Pancreas (tissue), 10 donors: Measurements from ENCODE around the gene GATD1. TPM values are rescaled to one million over a fixed set of nuclear protein-coding genes. Genes with fewer than 3 reads are reported as not detected.

Experiments used
- ATAC-seq, 4 donors: fragments of 200-7000 bp; cut with Tn5 transposase; one replicate each; pipeline versions ENCODE4 v1.8.0 to v1.9.1; 2020; ENCODE audit warnings: mild to moderate bottlenecking in 4 of 4, moderate library complexity in 4 of 4
- DNase-seq, 6 donors: peaks; one replicate each; pipeline ENCODE4 v3.0.0-alpha.2; 2020
- FAIRE-seq: peaks from 2 replicates; lab custom pipeline; 2012; peaks lifted over from hg19 to GRCh38; lab: Jason Lieb, UNC
- H3K27ac ChIP-seq, 4 donors: fragments of 200-600 bp; sonication (generic); 1 replicate in 3 of 4; 2 replicates in 1 of 4; pipeline versions ENCODE4 v1.5.0 to v1.8.0; 2020
- H3K27me3 ChIP-seq, 4 donors: fragments of 200-600 bp; one replicate each; pipeline ENCODE4 v1.8.0; 2021
- H3K36me3 ChIP-seq, 3 donors: fragments of 200-600 bp; sonication (generic) in 1 of 3; one replicate each; pipeline versions ENCODE4 v1.5.0 to v1.8.0; 2020 to 2021
- H3K4me1 ChIP-seq, 3 donors: fragments of 200-600 bp; one replicate each; pipeline ENCODE4 v1.8.0; 2021
- H3K4me3 ChIP-seq, 4 donors: fragments of 200-600 bp; sonication (generic) in 2 of 4; one replicate each; pipeline versions ENCODE4 v1.5.0 to v1.8.0; 2020 to 2021
- H3K9me3 ChIP-seq, 4 donors: fragments of 200-600 bp; one replicate each; pipeline ENCODE4 v1.8.0; 2021
- WGBS, 2 donors: extraction: QIAGEN DNeasy Blood & Tissue Kit; methylation state at CpG; one replicate each; pipeline ENCODE4 v1.1.7; 2013; 5-methylcytosine and 5-hydroxymethylcytosine counted together
- intact Hi-C, 3 donors: fragments of 100-400 bp; cut with DNase I; formaldehyde crosslinking; loops; one replicate each; pipeline versions ENCODE4 v1.11.1 to v1.14.2; 2022
- polyA plus RNA-seq, 2 donors: library from polyadenylated mRNA; stranded (reverse); fragments of 200-250 nt; gene quantifications; one replicate each; pipeline ENCODE4 v1.2.3, GENCODE V29; 2013
- total RNA-seq, 6 donors: library from RNA; stranded (reverse); fragmentation: NEBNext Ultra II Directional in 4 of 6; extraction: Animal tissue kit (Norgen Biotek cat#: 25700) in 4 of 6; gene quantifications; one replicate each; pipeline versions ENCODE4 v1.2.1 to v1.2.4, GENCODE V29; 2021 to 2023
- TF ChIP-seq, protein P1 (sequence below), 4 donors: fragments of 200-600 bp; sonication (generic) in 3 of 4; IDR thresholded peaks; one replicate each; pipeline versions ENCODE4 v1.5.0 to v1.8.0; 2021; ENCODE audit warnings: antibody characterized with exemption in 4 of 4
- donor health status: healthy with polysubstance abuse.
- donor health status: DM: no; HTN: no; CAD: no; lungs with moderate emphysema.
- donor health status: DM: no; HTN: no; CAD: no.
- donor health status: control.
- donor health status: control.
- donor health status: Bipolar disorder and iron deficiency.
- donor health status: DM: yes; HTN: yes; CAD: no.
- donor health status: DM: no; HTN: no; CAD: no.
- donor health status: DM: no; HTN: no; CAD: no.
- donor health status: DM: yes; HTN: yes; CAD: no.

The GATD1 gene, protein sequence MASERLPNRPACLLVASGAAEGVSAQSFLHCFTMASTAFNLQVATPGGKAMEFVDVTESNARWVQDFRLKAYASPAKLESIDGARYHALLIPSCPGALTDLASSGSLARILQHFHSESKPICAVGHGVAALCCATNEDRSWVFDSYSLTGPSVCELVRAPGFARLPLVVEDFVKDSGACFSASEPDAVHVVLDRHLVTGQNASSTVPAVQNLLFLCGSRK
- total RNA-seq (10 to 100 TPM; 13.6 to 28.9 (median 18.1) TPM), polyA plus RNA-seq (10 to 100 TPM; 27.9 to 43.2 TPM)

- TF ChIP-seq, protein P1, sequence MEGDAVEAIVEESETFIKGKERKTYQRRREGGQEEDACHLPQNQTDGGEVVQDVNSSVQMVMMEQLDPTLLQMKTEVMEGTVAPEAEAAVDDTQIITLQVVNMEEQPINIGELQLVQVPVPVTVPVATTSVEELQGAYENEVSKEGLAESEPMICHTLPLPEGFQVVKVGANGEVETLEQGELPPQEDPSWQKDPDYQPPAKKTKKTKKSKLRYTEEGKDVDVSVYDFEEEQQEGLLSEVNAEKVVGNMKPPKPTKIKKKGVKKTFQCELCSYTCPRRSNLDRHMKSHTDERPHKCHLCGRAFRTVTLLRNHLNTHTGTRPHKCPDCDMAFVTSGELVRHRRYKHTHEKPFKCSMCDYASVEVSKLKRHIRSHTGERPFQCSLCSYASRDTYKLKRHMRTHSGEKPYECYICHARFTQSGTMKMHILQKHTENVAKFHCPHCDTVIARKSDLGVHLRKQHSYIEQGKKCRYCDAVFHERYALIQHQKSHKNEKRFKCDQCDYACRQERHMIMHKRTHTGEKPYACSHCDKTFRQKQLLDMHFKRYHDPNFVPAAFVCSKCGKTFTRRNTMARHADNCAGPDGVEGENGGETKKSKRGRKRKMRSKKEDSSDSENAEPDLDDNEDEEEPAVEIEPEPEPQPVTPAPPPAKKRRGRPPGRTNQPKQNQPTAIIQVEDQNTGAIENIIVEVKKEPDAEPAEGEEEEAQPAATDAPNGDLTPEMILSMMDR (IDR thresholded peaks at IDR 0.05) = no peak
- Histone ChIP-seq H3K9me3 (no peaks in the 10 kb centered on the region), H3K4me3 (peak within 1 kb of the TSS; percentile 77 to 90 (median 81)), H3K36me3 (peaks cover 0 to 4% (median 0%) of the 10 kb centered on the region in 3 donors), H3K27me3 (no peaks in the 10 kb centered on the region), H3K4me1 (peaks cover 0 to 14% (median 6%) of the 10 kb centered on the region in 3 donors), H3K27ac (peak within 1 kb of the TSS in 3 of 4 donors; percentile 41 to 55 (median 52))
- FAIRE-seq (no peak), DNase-seq (peak; percentile 89 to 99 (median 95)), ATAC-seq (peak; percentile 91 to 96 (median 94))
- WGBS, 2 donors = 1 to 2% methylated on average over 65 to 110 of the region's 110 CpGs
- intact Hi-C loops = no loop called here
These were observed at the start of gene GATD1 for GRCh38 chr11:777288-778255. Gene GATD1 (minus strand): TSS chr11:777487. CDS start chr11:777462, 25 bp downstream.

DNA sequence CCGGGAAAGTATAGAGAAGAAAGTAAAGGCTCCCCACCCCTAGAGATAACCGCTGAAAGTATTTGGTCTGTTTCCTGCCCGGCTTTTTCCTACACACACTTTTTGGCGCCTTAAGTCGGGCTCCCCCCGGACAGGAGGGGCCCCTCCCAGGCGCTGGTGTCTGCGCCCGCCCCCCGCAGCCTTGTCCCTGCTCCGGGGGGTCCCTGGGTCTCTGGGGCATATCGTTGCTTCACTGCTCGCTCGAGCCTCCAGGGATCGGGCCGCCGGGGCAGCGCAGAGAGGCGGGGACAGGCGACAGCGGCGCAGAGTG lies 49.5 kb upstream of the GATD1 start:
- H3K4me3 ChIP-seq = peak overlapping the region; percentile 51 to 69 (median 60)
- peaks cover 0 to 10% (median 6%) of the 10 kb centered on the region in 3 donors for H3K36me3 ChIP-seq
- no peaks in the 10 kb centered on the region for H3K9me3 ChIP-seq
- intact Hi-C loops = no loop called here
- FAIRE-seq = no peak
- 1 to 3% methylated on average over 17 to 22 of the region's 22 CpGs for WGBS, 2 donors
- ATAC-seq = no peak
- peaks cover 26 to 48% (median 41%) of the 10 kb centered on the region in 3 donors for H3K4me1 ChIP-seq
- TF ChIP-seq, protein P1 (IDR thresholded peaks at IDR 0.05) = no peak
- H3K27ac ChIP-seq = peak overlapping the region; percentile 88 to 97 (median 91)
- H3K27me3 ChIP-seq = no peaks in the 10 kb centered on the region
- DNase-seq = peak in 1 of 6 donors; percentile 80

GRCh38 chr11:826227-826621 lies 48.9 kb upstream of the GATD1 start:
- peak overlapping the region in 3 of 4 donors; percentile 57 to 69 (median 63) for H3K4me3 ChIP-seq
- TF ChIP-seq, protein P1 (IDR thresholded peaks at IDR 0.05) = no peak

DNA sequence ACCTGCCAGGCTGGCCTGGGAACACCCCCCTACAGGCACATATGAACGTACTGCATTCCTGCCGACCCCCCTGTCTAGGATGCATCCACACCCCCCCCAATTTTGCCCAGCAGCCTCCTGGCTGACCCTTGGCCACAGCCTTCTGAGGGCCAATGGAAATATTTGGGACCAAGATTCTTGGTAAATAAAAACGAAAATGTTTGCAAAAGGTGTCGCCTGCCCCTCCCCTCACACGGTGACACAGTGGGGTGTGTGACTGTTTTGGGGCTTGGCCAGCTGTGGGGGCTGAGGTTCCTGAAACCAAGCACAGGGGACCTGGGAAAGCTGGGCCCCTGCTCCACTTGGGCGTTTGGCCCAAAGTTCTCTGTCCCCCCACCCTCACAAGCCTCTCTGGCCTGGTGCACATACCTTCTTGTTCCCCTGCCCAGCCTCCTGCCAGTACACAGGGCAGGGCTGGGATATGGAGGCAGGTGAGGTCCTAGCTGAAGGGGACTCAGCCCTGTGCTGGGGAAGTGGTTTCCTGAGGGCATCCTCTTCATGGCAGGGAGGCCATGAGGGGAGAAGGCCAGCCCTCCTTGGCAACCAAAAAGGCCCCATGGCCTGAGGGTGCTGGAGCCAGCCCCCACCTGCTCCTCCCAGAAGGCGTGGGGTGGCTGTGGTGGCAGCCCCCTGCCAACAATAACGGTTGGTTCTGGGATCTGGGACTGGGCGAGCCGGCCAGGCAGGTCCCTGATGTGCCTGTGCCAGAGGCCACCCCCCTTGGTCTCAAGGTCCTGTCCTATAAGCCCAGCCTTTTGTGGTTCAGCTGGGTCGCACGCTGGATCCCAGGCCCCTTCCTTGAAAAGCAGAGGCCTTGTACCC lies 48.3 kb upstream of the GATD1 start:
- 20 to 23% methylated on average over 12 of the region's 12 CpGs for whole genome bisulfite sequencing, 2 donors
- DNase-seq = peak; percentile 66 to 91 (median 84)
- no peak for FAIRE-seq
- peaks cover 36 to 58% (median 44%) of the 10 kb centered on the region in 3 donors for H3K4me1 ChIP-seq
- no peaks in the 10 kb centered on the region for H3K27me3 ChIP-seq
- H3K4me3 ChIP-seq = peak overlapping the region in 2 of 4 donors; percentile 63 to 69
- ATAC-seq = peak; percentile 2 to 15 (median 6)
- H3K27ac ChIP-seq = peak overlapping the region; percentile 88 to 97 (median 91)
- intact Hi-C loops = no loop called here
- TF ChIP-seq, protein P1 (IDR thresholded peaks at IDR 0.05) = no peak
- H3K36me3 ChIP-seq = peaks cover 0 to 10% (median 6%) of the 10 kb centered on the region in 3 donors
- no peaks in the 10 kb centered on the region for H3K9me3 ChIP-seq

More at GRCh38 chr11:826227-826621, 48.9 kb upstream of the GATD1 start:
- Histone ChIP-seq H3K27me3 (no peaks in the 10 kb centered on the region), H3K27ac (peak overlapping the region; percentile 88 to 97 (median 91)), H3K36me3 (peaks cover 0 to 10% (median 6%) of the 10 kb centered on the region in 3 donors), H3K9me3 (no peaks in the 10 kb centered on the region), H3K4me1 (peaks cover 31 to 52% (median 44%) of the 10 kb centered on the region in 3 donors)
- DNase-seq (no peak), FAIRE-seq (no peak), ATAC-seq (no peak)
- WGBS, 2 donors = 18% methylated on average over 9 of the region's 9 CpGs
- intact Hi-C loops = no loop called here
